Measurements from ENCODE around the gene TUNAR. TPM values are rescaled to one million over a fixed set of nuclear protein-coding genes. Genes with fewer than 3 reads are reported as not detected.

The TUNAR gene
- polyA plus RNA-seq, 1 donor from 2014 or later = not detected

DNA sequence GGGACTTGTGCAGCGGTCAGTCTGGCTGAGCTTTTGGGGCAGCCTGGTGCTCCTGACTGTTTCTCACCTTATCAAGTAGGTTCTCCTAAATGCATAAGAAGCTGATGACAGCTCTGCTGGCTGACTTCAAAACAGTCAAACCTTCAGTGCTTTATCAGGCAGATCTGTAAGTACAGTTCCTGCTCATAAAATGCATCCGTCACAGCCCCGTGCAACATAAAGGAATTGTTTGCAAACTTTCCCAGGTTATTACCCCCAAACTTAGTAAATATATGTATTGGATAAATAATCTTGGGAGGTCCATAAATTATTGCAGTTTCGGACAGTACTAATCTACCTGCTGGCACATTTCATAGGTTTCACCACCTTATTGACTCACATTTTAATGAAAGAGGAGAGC, 10.7 kb downstream of the TUNAR start:
- Mint-ChIP-seq H3K36me3 (no peaks in the 10 kb centered on the region), H3K4me1 (peaks cover 2 to 4% (median 3%) of the 10 kb centered on the region in 3 donors), H3K27me3 (peaks cover 4% of the 10 kb centered on the region), H3K9me3 (no peaks in the 10 kb centered on the region), H3K4me3 (no peak overlapping the region), H3K27ac (no peak overlapping the region)

GRCh38 chr14:95889236-95889979, 12.8 kb downstream of the TUNAR start:
- Mint-ChIP-seq H3K27me3 (peaks cover 3% of the 10 kb centered on the region), H3K4me3 (peak overlapping the region in 2 of 4 donors; percentile 32 to 54), H3K27ac (no peak overlapping the region), H3K36me3 (no peaks in the 10 kb centered on the region), H3K4me1 (peaks cover 2 to 4% (median 3%) of the 10 kb centered on the region in 3 donors), H3K9me3 (no peaks in the 10 kb centered on the region)

DNA sequence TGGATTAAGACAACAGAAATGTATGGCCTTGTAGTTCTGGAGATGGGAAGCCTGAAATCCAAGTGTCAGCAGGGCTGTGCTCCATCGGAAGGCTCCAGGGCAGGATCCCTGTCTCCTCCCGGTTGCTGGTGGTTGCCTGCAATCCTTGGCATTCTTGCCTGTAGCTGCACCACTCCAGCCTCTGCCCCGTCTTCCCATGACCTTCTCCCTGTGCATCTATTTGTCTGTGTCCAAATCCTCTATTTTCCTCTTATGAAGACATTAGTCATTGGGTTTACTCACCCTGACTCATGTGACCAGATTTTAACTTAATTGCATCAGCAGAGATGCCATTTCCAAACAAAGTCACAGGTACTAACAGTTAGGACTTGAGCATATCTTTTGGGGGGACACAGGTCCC, 15.1 kb downstream of the TUNAR start:
- peaks cover 2 to 4% (median 3%) of the 10 kb centered on the region in 3 donors for H3K4me1 Mint-ChIP-seq
- peaks cover 1% of the 10 kb centered on the region for H3K36me3 Mint-ChIP-seq
- H3K4me3 Mint-ChIP-seq = no peak overlapping the region
- H3K27me3 Mint-ChIP-seq = peaks cover 5% of the 10 kb centered on the region
- no peak overlapping the region for H3K27ac Mint-ChIP-seq
- peaks cover 0 to 2% (median 0%) of the 10 kb centered on the region in 3 donors for H3K9me3 Mint-ChIP-seq

GRCh38 chr14:95892142-95892541, 15.5 kb downstream of the TUNAR start:
- Mint-ChIP-seq H3K36me3 (peaks cover 1% of the 10 kb centered on the region), H3K4me3 (no peak overlapping the region), H3K4me1 (peaks cover 2 to 4% (median 3%) of the 10 kb centered on the region in 3 donors), H3K27ac (no peak overlapping the region), H3K27me3 (peaks cover 5% of the 10 kb centered on the region), H3K9me3 (peaks cover 0 to 2% (median 0%) of the 10 kb centered on the region in 3 donors)

- H3K9me3 Mint-ChIP-seq = peaks cover 0 to 2% (median 0%) of the 10 kb centered on the region in 3 donors
- no peak overlapping the region for H3K4me3 Mint-ChIP-seq
- peaks cover 9% of the 10 kb centered on the region for H3K27me3 Mint-ChIP-seq
- H3K4me1 Mint-ChIP-seq = no peaks in the 10 kb centered on the region
- H3K36me3 Mint-ChIP-seq = peaks cover 1% of the 10 kb centered on the region
- H3K27ac Mint-ChIP-seq = no peak overlapping the region
These were observed 19.1 kb downstream of the TUNAR start for GRCh38 chr14:95895720-95896119.

DNA sequence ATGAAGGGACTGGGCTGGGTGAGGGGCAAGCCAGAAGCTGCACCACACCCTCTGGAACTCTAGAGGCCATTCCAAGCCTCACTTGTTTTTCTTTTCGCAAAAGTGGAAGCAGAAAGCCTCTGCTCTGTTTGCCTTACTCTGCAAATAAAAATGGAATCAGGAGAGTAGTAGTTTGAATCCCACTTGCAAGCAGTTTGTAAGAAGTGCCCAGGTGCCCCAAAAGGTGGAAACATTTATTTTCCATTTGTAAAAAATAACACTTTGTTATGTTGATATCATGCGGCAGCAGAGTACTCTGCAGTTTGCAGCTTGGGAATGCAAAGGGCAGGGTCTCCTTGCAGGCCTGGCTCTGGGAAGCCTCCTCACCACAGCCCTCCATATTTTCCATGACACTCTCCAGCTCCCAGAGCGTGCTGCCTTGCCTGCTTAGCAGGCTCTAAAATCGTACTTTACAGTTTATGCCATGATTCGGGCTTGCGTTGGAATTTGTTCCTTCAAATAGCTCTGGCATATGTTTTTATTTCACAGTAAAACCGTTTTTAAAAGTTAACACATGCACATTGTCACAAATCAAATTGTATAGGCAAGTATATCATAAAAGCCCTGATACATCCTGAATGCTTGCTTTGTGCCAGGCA, 20.0 kb downstream of the TUNAR start:
- H3K27me3 Mint-ChIP-seq = peaks cover 9% of the 10 kb centered on the region
- no peak overlapping the region for H3K4me3 Mint-ChIP-seq
- peaks cover 0 to 2% (median 0%) of the 10 kb centered on the region in 3 donors for H3K9me3 Mint-ChIP-seq
- no peaks in the 10 kb centered on the region for H3K4me1 Mint-ChIP-seq
- H3K27ac Mint-ChIP-seq = no peak overlapping the region
- peaks cover 1% of the 10 kb centered on the region for H3K36me3 Mint-ChIP-seq

DNA sequence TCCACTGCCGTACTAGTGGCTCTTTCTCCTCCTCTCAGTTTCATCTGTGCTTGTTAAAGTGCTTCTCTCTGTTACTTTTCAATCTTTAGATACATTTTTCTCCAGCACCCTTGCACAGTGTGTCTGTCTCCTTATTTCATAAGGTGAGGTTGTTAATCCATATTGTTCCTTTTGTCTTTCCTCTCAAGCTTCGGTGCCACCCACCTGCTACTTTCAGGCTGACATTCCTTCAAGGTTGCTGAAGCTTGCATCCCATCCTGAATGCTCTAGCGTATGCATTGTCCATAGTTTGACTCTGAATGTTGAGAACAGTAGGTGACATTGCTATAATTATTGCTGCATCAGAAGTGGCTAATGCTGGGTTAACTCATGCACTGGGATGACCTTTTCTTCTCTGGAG, 20.6 kb downstream of the TUNAR start:
- H3K36me3 Mint-ChIP-seq = peaks cover 1% of the 10 kb centered on the region
- H3K27me3 Mint-ChIP-seq = peaks cover 10% of the 10 kb centered on the region
- H3K4me3 Mint-ChIP-seq = no peak overlapping the region
- no peak overlapping the region for H3K27ac Mint-ChIP-seq
- H3K9me3 Mint-ChIP-seq = peaks cover 0 to 2% (median 0%) of the 10 kb centered on the region in 3 donors
- no peaks in the 10 kb centered on the region for H3K4me1 Mint-ChIP-seq

DNA sequence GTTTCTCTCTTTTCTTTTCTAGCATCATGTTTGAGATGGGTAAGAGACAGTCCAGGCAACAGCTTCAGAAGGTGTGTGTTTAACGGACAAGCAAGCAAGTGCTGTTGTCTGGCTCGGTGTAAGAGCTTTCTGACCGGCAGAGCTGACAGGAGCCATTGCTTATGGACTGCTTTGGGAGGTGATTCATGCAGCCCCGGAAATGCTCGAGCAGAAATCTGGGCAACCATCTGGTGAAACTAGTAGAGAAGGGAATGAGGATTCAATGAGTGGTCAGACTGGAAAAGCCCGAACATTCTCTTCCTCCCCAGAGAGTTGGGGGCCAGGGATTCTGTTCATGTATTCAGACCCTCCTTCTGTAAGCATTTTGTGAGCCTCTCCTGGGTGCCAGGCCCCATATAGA, 24.4 kb downstream of the TUNAR start:
- Mint-ChIP-seq H3K9me3 (no peaks in the 10 kb centered on the region), H3K27ac (no peak overlapping the region), H3K4me3 (no peak overlapping the region), H3K27me3 (peaks cover 7% of the 10 kb centered on the region), H3K36me3 (no peaks in the 10 kb centered on the region), H3K4me1 (no peaks in the 10 kb centered on the region)

GRCh38 chr14:95902273-95902826, 25.7 kb downstream of the TUNAR start:
- H3K27ac Mint-ChIP-seq = no peak overlapping the region
- H3K9me3 Mint-ChIP-seq = no peaks in the 10 kb centered on the region
- peak overlapping the region in 1 of 4 donors; percentile 36 for H3K4me3 Mint-ChIP-seq
- peaks cover 6% of the 10 kb centered on the region for H3K27me3 Mint-ChIP-seq
- no peaks in the 10 kb centered on the region for H3K4me1 Mint-ChIP-seq
- no peaks in the 10 kb centered on the region for H3K36me3 Mint-ChIP-seq

DNA sequence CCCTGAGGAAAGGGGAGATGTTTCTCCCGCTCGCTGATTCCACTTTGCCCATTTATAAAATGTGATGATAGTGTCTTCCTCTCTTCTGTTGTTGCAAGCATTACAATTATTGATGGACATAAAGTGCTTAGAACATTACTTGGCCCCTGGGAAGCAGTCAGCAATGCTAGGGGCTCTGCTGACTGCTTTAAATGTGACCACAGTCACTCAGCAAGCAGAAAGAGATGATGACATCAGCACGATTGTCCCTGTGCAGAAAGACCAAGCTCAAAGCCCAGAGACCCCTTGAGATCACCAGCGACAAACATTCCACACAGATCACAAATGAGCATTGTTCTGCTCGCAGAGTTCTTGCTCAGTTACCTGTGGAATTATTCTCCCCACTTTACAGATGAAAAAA, 26.5 kb downstream of the TUNAR start:
- H3K4me3 Mint-ChIP-seq = no peak overlapping the region
- H3K4me1 Mint-ChIP-seq = no peaks in the 10 kb centered on the region
- H3K36me3 Mint-ChIP-seq = no peaks in the 10 kb centered on the region
- no peak overlapping the region for H3K27ac Mint-ChIP-seq
- no peaks in the 10 kb centered on the region for H3K9me3 Mint-ChIP-seq
- peaks cover 4% of the 10 kb centered on the region for H3K27me3 Mint-ChIP-seq

GRCh38 chr14:95903616-95904107, 27.0 kb downstream of the TUNAR start:
- H3K27ac Mint-ChIP-seq = no peak overlapping the region
- H3K4me3 Mint-ChIP-seq = no peak overlapping the region
- no peaks in the 10 kb centered on the region for H3K9me3 Mint-ChIP-seq
- H3K36me3 Mint-ChIP-seq = no peaks in the 10 kb centered on the region
- no peaks in the 10 kb centered on the region for H3K4me1 Mint-ChIP-seq
- H3K27me3 Mint-ChIP-seq = peaks cover 4% of the 10 kb centered on the region

DNA sequence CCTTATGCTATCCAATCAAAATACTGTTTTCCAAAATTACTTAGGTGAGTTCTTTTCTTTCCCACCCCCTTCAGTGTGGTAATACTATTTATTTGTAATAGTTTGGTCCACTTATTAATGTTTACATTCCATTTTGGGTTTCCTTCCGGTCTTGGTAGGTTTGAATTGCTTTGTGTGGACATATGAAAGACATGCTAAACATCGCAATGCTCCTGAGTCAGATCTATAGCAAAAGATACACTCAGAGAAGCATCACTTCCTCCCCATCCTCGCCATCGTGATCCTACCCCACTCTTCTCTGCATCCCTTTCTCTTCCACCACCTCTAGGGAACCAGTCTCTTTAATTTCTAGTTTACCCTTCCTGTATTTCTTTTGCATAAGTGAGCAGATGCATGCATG, 30.0 kb downstream of the TUNAR start:
- Mint-ChIP-seq H3K27ac (no peak overlapping the region), H3K36me3 (no peaks in the 10 kb centered on the region), H3K4me3 (no peak overlapping the region), H3K27me3 (peaks cover 6% of the 10 kb centered on the region), H3K4me1 (no peaks in the 10 kb centered on the region), H3K9me3 (no peaks in the 10 kb centered on the region)

DNA sequence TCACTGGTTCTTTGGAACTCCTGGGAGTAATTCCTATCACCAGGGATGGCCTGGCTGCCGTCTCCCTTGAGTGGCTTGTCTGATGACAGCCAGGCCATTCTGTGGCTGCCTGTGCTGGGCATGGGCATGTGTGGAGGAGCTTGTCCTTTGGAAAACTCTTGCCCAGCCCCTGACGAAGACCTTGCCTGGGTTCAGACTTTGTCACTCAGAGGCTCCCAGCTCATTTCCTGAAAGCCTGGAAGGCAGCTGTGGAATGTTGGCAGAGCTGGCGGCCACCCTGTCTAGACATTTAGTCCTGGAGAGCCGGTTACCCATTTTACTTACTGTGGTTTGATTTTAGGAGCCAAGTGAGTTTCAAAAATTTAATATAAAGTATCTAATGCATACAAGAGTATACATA, 34.0 kb downstream of the TUNAR start:
- H3K27ac Mint-ChIP-seq = no peak overlapping the region
- no peaks in the 10 kb centered on the region for H3K36me3 Mint-ChIP-seq
- peaks cover 0 to 3% (median 0%) of the 10 kb centered on the region in 3 donors for H3K9me3 Mint-ChIP-seq
- H3K4me3 Mint-ChIP-seq = no peak overlapping the region
- peaks cover 4% of the 10 kb centered on the region for H3K27me3 Mint-ChIP-seq
- no peaks in the 10 kb centered on the region for H3K4me1 Mint-ChIP-seq

DNA sequence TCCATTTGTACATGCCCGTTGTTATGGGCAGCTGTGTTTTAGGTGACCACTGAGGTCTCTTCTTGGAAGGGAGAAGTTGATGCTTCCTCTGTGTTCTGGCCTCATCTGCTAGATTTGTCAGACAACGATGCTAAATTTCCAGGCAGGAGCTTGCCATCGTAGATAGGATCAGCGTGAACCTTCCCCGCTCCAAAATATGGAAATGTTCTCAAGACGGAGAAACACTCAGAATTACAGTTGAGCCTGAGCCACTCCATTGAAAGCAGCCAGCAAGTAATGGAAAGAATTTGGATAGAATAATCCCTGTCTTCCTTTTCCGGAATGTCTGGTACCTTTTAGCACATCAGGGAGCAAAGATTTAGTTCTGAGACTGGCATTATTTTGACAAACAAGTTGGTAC, 34.8 kb downstream of the TUNAR start:
- no peak overlapping the region for H3K4me3 Mint-ChIP-seq
- H3K9me3 Mint-ChIP-seq = peaks cover 0 to 3% (median 0%) of the 10 kb centered on the region in 3 donors
- H3K4me1 Mint-ChIP-seq = no peaks in the 10 kb centered on the region
- no peak overlapping the region for H3K27ac Mint-ChIP-seq
- no peaks in the 10 kb centered on the region for H3K36me3 Mint-ChIP-seq
- H3K27me3 Mint-ChIP-seq = peaks cover 6% of the 10 kb centered on the region

GRCh38 chr14:95915330-95915729, 38.7 kb downstream of the TUNAR start:
- no peak overlapping the region for H3K4me3 Mint-ChIP-seq

More at GRCh38 chr14:95915330-95915729, 38.7 kb downstream of the TUNAR start:
- Mint-ChIP-seq H3K4me1 (no peaks in the 10 kb centered on the region), H3K27ac (no peak overlapping the region), H3K9me3 (peaks cover 0 to 3% (median 0%) of the 10 kb centered on the region in 3 donors), H3K36me3 (no peaks in the 10 kb centered on the region), H3K27me3 (peaks cover 4% of the 10 kb centered on the region)

Measured in IgD-negative memory B cell (primary cell).